Brain microvascular endothelial cell (primary cell): Measurements from ENCODE around the gene CCDC85A.

Source experiments
- DNase-seq: peaks from one replicate; pipeline ENCODE4 v3.0.0-alpha.2; 2020
- H3K27ac ChIP-seq: fragments of 250-450 bp; sonication (Bioruptor Pico); 2 replicates; pipeline ENCODE4 v1.5.1; 2020; ENCODE audit warnings: mild to moderate bottlenecking, moderate library complexity
- H3K27me3 ChIP-seq: fragments of 250-450 bp; sonication (Bioruptor Pico); replicated peaks from 2 replicates; pipeline ENCODE4 v1.5.1; 2020; ENCODE audit warnings: mild to moderate bottlenecking
- H3K36me3 ChIP-seq: fragments of 250-450 bp; sonication (Bioruptor Pico); replicated peaks from 2 replicates; pipeline ENCODE4 v1.5.1; 2020; ENCODE audit warnings: mild to moderate bottlenecking
- H3K4me3 ChIP-seq: 2 replicates; pipeline ENCODE4 v1.5.1; 2011; ENCODE audit warnings: low read depth, mild to moderate bottlenecking, control low read depth, low read length, moderate library complexity
- in situ Hi-C: cut with HindIII; loops from 2 replicates; pipeline ENCODE4 v1.10.0; 2017; ENCODE audit warnings: low sequenced_read_pairs, low pct_ligation_motif_present
- TF ChIP-seq, protein P1 (sequence below): IDR thresholded peaks from 2 replicates; pipeline ENCODE4 v1.5.1; 2011; ENCODE audit warnings: low read depth, mild to moderate bottlenecking, moderate library complexity, low read length, control low read depth, inconsistent platforms; ENCODE audit errors: missing control alignments

Gene CCDC85A

DNA sequence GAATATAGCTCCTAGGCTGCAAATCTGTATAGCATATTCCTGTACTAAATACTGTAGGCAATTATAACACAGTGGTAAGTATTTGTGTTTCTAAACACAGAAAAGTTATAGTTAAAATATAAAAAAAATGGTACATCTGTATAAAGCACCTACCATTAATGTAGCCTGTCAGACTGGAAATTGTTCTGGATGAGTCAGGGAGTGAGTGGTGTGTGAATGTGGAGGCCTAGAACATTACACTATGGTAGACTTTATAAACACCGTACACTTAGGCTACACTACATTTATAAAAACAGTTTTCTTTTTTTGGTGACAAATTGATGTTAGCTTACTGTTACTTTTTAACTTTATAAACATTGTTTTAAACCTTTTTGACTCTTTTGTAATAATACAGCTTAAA, 226.3 kb downstream of the CCDC85A start:
- no peak for DNase-seq
- Histone ChIP-seq H3K27me3 (no peaks in the 10 kb centered on the region), H3K36me3 (no peaks in the 10 kb centered on the region), H3K27ac (no peak overlapping the region), H3K4me3 (no peak overlapping the region)
- in situ Hi-C loops, result no loop called here
- TF ChIP-seq, protein P1, sequence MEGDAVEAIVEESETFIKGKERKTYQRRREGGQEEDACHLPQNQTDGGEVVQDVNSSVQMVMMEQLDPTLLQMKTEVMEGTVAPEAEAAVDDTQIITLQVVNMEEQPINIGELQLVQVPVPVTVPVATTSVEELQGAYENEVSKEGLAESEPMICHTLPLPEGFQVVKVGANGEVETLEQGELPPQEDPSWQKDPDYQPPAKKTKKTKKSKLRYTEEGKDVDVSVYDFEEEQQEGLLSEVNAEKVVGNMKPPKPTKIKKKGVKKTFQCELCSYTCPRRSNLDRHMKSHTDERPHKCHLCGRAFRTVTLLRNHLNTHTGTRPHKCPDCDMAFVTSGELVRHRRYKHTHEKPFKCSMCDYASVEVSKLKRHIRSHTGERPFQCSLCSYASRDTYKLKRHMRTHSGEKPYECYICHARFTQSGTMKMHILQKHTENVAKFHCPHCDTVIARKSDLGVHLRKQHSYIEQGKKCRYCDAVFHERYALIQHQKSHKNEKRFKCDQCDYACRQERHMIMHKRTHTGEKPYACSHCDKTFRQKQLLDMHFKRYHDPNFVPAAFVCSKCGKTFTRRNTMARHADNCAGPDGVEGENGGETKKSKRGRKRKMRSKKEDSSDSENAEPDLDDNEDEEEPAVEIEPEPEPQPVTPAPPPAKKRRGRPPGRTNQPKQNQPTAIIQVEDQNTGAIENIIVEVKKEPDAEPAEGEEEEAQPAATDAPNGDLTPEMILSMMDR, result no peak

DNA sequence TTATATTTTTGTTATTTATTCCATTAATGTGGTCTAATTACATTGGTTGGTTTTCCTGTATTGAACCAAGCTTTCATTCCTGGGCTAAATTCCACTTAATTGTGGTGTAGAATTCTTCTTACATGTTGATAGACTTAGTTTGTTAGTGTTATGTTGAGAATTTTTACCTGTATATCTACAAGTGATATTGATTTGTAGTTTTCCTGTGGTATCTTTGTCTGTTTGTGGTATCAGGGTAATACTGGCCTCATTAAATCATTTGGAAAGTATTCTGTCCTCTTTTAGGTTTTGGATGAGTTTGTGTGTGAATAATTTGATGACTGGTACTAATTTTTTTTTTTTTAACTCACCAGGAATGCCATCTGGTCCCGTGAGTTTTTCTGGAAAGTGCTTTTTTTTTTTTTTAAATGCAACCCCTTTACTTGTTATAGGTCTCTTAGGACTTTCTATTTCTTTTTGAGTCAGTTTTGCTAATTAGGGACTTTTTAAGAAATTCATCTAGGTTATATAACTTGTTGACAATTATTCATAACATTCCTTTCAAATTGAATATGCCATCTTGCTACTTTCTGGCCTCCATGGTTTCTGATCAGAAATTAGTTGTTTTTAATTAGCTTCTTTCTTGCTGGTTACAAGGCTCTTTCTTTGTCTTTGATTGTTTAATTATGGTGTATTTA, 232.8 kb downstream of the CCDC85A start:
- DNase-seq, result no peak
- Histone ChIP-seq H3K27me3 (no peaks in the 10 kb centered on the region), H3K4me3 (no peak overlapping the region), H3K36me3 (no peaks in the 10 kb centered on the region), H3K27ac (no peak overlapping the region)
- TF ChIP-seq, protein P1, result no peak
- in situ Hi-C loops, result no loop called here
